ENCODE data around the gene MAPKBP1. TPM values are rescaled to one million over a fixed set of nuclear protein-coding genes. Genes with fewer than 3 reads are reported as not detected.

MAPKBP1 gene
- total RNA-seq, 2 donors from 2014 or later = 12.5 to 31.6 TPM

DNA sequence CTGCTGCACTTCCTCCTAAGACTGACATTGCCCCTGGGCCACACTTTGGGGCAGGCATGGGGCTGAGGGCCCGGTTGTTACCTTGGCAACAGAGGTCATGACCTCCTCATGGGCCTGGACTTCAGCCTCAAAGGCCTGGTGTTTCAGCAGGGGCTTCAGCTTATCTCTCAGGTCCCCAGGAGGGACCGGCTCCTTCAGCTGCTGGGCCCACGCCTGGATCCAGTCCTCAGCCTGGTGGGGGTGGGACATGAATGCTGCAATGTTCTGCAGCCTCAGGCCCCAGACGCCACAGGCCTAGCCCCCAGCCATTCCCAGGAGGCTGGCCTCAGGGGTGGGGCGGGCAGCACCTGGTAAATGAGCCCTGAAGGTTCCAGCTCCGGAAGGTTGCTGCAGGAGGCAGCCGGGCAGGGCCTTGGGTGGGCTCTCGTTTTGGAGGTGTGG is 92.0 kb downstream of the MAPKBP1 start:
- no peaks in the 10 kb centered on the region for H3K9me3 ChIP-seq
- no peak for ATAC-seq
- no peak for DNase-seq
- H3K4me1 ChIP-seq = no peaks in the 10 kb centered on the region
- no peak for TF ChIP-seq POLR2A (IDR thresholded peaks at IDR 0.05)
- no peak for TF ChIP-seq CTCF (IDR thresholded peaks at IDR 0.05)
- intact Hi-C loops (cut with DNase I) = no loop called here
- H3K27me3 ChIP-seq = no peaks in the 10 kb centered on the region
- WGBS, 2 donors = 78% methylated on average over 7 of the region's 8 CpGs; no CpG with 5 or more reads in 1 of the 2 donors
- no peak overlapping the region for H3K4me3 ChIP-seq
- no peak overlapping the region for H3K27ac ChIP-seq
- H3K36me3 ChIP-seq (replicated peaks in 1 of 2; ENCODE audit: insufficient read depth in 1 of 2, low read depth in 2 of 2) = no peaks in the 10 kb centered on the region

GRCh38 chr15:41866872-41867579 is 92.7 kb downstream of the MAPKBP1 start:
- WGBS, 2 donors = 85 to 86% methylated on average over 17 to 22 of the region's 25 CpGs
- TF ChIP-seq CTCF (IDR thresholded peaks at IDR 0.05) (no peak), POLR2A (IDR thresholded peaks at IDR 0.05) (no peak)
- no peak for DNase-seq

GRCh38 chr15:41868321-41868720 is 94.0 kb downstream of the MAPKBP1 start:
- WGBS, 2 donors = 91 to 93% methylated on average over 10 to 15 of the region's 15 CpGs
- Histone ChIP-seq H3K27ac (no peak overlapping the region), H3K27me3 (no peaks in the 10 kb centered on the region), H3K4me1 (no peaks in the 10 kb centered on the region), H3K36me3 (replicated peaks in 1 of 2; ENCODE audit: insufficient read depth in 1 of 2, low read depth in 2 of 2) (no peaks in the 10 kb centered on the region), H3K9me3 (no peaks in the 10 kb centered on the region), H3K4me3 (no peak overlapping the region)
- intact Hi-C loops (cut with DNase I) = no loop called here
- no peak for DNase-seq
- ATAC-seq = no peak
- TF ChIP-seq POLR2A (IDR thresholded peaks at IDR 0.05) (no peak), CTCF (IDR thresholded peaks at IDR 0.05) (no peak)

More at GRCh38 chr15:41866872-41867579, 92.7 kb downstream of the MAPKBP1 start:
- intact Hi-C loops (cut with DNase I) = no loop called here
- no peaks in the 10 kb centered on the region for H3K36me3 ChIP-seq (replicated peaks in 1 of 2; ENCODE audit: insufficient read depth in 1 of 2, low read depth in 2 of 2)
- no peaks in the 10 kb centered on the region for H3K27me3 ChIP-seq
- H3K27ac ChIP-seq = no peak overlapping the region
- H3K4me3 ChIP-seq = no peak overlapping the region
- no peaks in the 10 kb centered on the region for H3K4me1 ChIP-seq
- H3K9me3 ChIP-seq = no peaks in the 10 kb centered on the region
- ATAC-seq = no peak

GRCh38 chr15:41869770-41870688 is 95.7 kb downstream of the MAPKBP1 start:
- intact Hi-C loops (cut with DNase I) = no loop called here
- WGBS, 2 donors = 89 to 91% methylated on average over 13 to 42 of the region's 42 CpGs
- H3K4me3 ChIP-seq = no peak overlapping the region
- ATAC-seq (no peak), DNase-seq (no peak)
- no peaks in the 10 kb centered on the region for H3K27me3 ChIP-seq
- TF ChIP-seq CTCF (IDR thresholded peaks at IDR 0.05) (no peak), POLR2A (IDR thresholded peaks at IDR 0.05) (no peak)
- no peaks in the 10 kb centered on the region for H3K9me3 ChIP-seq
- H3K27ac ChIP-seq = no peak overlapping the region
- no peaks in the 10 kb centered on the region for H3K4me1 ChIP-seq
- H3K36me3 ChIP-seq (replicated peaks in 1 of 2; ENCODE audit: insufficient read depth in 1 of 2, low read depth in 2 of 2) = no peaks in the 10 kb centered on the region
